H1 (cell line): ENCODE measurements around the gene LMAN2. TPM values are rescaled to one million over a fixed set of nuclear protein-coding genes. Genes with fewer than 3 reads are reported as not detected.

Experiments
- EZH2 ChIP-seq: fragments of 200-600 bp; sonication (generic); IDR thresholded peaks from 2 replicates; pipeline ENCODE4 v1.7.1; 2012; ENCODE audit warnings: low read depth, mild to moderate bottlenecking, moderate library complexity, low read length, inconsistent platforms; ENCODE audit not compliant: severe bottlenecking
- GTF2F1 ChIP-seq: IDR thresholded peaks from 2 replicates; pipeline ENCODE4 v1.6.1; 2012; ENCODE audit warnings: low read depth, low read length, improper control_type of control experiment, borderline replicate concordance
- NANOG ChIP-seq: IDR thresholded peaks from 2 replicates; pipeline ENCODE4 v1.6.1; 2011; ENCODE audit warnings: low read length, low read depth, mild to moderate bottlenecking, inconsistent platforms; ENCODE audit not compliant: insufficient read depth, poor library complexity, severe bottlenecking
- TAF1 ChIP-seq: IDR thresholded peaks from 2 replicates; pipeline ENCODE4 v1.6.1; 2011; ENCODE audit warnings: mild to moderate bottlenecking, low read depth, low read length
- polyA plus RNA-seq, 7 experiments: library from polyadenylated mRNA; depleted of rRNA in 3 of 7; stranded (reverse) in 5 of 7; unstranded in 2 of 7; fragments of >200 nt in 5 of 7; fragments of 200-250 nt in 2 of 7; gene quantifications; 1 replicate in 5 of 7; 2 replicates in 1 of 7; 4 replicates in 1 of 7; pipeline versions ENCODE4 v1.2.1 to v1.2.3, GENCODE V29; 2011 to 2013; ENCODE audit warnings: missing spikeins in 2 of 7, mixed read lengths in 2 of 7
- total RNA-seq: library from RNA; stranded (reverse); fragmentation: NEBNext Ultra II Directional; extraction: Animal tissue kit (Norgen Biotek cat#: 25700); gene quantifications from 2 replicates; pipeline ENCODE4 v1.2.1, GENCODE V29; 2021

LMAN2 gene
- total and polyA plus RNA-seq, 2 of the 8 experiments (the other 6 are each of a cell fraction or from before 2014, with no cell fraction given): 116 to 225 TPM

DNA sequence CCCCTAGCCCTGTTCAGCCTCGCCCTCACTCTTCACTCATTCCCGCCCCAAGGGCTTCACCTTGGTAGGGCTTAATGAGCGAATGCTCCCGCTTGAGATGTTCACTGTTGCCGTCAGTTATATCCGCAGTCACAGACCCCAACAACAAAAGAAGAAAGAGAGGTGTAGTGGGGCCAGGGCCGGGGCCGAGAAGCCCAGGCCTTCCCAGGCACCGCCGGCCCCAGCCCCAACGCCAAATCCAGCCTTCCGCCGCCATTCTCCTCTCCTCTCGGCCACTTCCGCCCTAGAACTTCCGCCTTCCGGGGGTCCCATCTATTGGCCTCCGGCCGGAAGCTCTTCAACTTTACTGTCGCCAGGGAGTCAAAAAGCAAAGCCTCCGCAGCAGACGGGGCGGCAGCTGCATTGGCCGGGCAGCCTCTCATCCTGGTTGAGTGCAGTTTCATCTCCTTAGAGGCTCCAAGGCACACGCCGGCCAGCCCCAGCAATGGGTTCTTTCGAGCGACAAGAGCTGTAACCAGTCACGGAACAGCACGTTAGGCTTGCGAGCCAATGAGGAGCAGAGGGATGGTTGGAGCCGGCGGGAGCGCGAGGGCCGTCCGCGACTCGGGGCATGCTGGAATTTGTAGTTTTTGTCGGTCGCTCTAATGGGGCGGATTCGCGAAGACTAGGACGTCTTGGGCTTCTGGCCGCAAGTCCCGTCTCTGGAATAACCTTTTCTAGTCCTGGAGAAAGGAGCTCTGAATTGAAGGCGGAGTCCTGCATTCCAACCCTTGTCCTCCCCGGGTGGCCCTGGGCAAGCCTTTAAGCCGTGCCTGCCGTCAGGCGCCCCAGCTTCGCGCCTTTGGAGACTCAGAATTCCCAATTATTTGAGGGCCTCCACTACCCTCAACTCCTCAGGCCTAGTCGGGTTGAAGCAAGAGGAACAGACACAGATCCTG, at the start of gene LMAN2 (continued):
- peak; percentile 90 for TF ChIP-seq TAF1
- no peak for TF ChIP-seq EZH2
- no peak for TF ChIP-seq GTF2F1
- TF ChIP-seq NANOG: no peak
- TF ChIP-seq, all 59 proteins: peak for 23
